Ascending aorta (tissue), 2 donors: Measurements from ENCODE around the gene CHRNA4. TPM values are rescaled to one million over a fixed set of nuclear protein-coding genes. Genes with fewer than 3 reads are reported as not detected.

Source experiments
- DNase-seq, 2 donors: peaks; one replicate each; pipeline ENCODE4 v3.0.0-alpha.2; 2019; ENCODE audit warnings: low spot score in 2 of 2
- H3K27ac ChIP-seq, 2 donors: fragments of 200-600 bp; sonication (generic); one replicate each; pipeline ENCODE4 v1.5.1; 2016 to 2017; ENCODE audit warnings: mild to moderate bottlenecking in 1 of 2
- H3K27me3 ChIP-seq: fragments of 200-600 bp; sonication (generic); one replicate; pipeline ENCODE4 v1.5.1; 2017
- H3K36me3 ChIP-seq, 2 donors: fragments of 200-600 bp; sonication (generic); one replicate each; pipeline ENCODE4 v1.5.1; 2016
- H3K4me1 ChIP-seq, 2 donors: fragments of 200-600 bp; sonication (generic); one replicate each; pipeline ENCODE4 v1.5.1; 2016 to 2017; ENCODE audit warnings: mild to moderate bottlenecking in 1 of 2
- H3K4me3 ChIP-seq, 2 donors: fragments of 200-600 bp; sonication (generic); one replicate each; pipeline ENCODE4 v1.5.1; 2016 to 2017; ENCODE audit warnings: mild to moderate bottlenecking in 1 of 2
- H3K9me3 ChIP-seq, 2 donors: fragments of 200-600 bp; sonication (generic); one replicate each; pipeline ENCODE4 v1.5.1; 2016
- intact Hi-C: fragments of 100-400 bp; cut with DNase I; formaldehyde crosslinking; loops from one replicate; pipeline ENCODE4 v1.15.1; 2023
- total RNA-seq: library from RNA; depleted of rRNA; stranded (reverse); fragments of >200 nt; gene quantifications from one replicate; pipeline ENCODE4 v1.1.0, GENCODE V29; 2016
- TF ChIP-seq, protein P1 (sequence below), 3 experiments: fragments of 200-600 bp in 2 of 3; fragments of 450-650 bp in 1 of 3; sonication (generic) in 2 of 3; IDR thresholded peaks; one replicate each; pipeline ENCODE4 v1.5.1; 2016 to 2019; ENCODE audit warnings: antibody characterized with exemption in 3 of 3, mild to moderate bottlenecking in 1 of 3, moderate library complexity in 1 of 3

CHRNA4 gene
- total RNA-seq, 1 donor from 2014 or later: not detected

- no peaks in the 10 kb centered on the region for H3K4me1 ChIP-seq
- H3K36me3 ChIP-seq: no peaks in the 10 kb centered on the region
- no peak overlapping the region for H3K4me3 ChIP-seq
- intact Hi-C loops: no loop called here
- TF ChIP-seq, protein P1, sequence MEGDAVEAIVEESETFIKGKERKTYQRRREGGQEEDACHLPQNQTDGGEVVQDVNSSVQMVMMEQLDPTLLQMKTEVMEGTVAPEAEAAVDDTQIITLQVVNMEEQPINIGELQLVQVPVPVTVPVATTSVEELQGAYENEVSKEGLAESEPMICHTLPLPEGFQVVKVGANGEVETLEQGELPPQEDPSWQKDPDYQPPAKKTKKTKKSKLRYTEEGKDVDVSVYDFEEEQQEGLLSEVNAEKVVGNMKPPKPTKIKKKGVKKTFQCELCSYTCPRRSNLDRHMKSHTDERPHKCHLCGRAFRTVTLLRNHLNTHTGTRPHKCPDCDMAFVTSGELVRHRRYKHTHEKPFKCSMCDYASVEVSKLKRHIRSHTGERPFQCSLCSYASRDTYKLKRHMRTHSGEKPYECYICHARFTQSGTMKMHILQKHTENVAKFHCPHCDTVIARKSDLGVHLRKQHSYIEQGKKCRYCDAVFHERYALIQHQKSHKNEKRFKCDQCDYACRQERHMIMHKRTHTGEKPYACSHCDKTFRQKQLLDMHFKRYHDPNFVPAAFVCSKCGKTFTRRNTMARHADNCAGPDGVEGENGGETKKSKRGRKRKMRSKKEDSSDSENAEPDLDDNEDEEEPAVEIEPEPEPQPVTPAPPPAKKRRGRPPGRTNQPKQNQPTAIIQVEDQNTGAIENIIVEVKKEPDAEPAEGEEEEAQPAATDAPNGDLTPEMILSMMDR (IDR thresholded peaks at IDR 0.05): no peak
- no peaks in the 10 kb centered on the region for H3K9me3 ChIP-seq
- H3K27me3 ChIP-seq: no peaks in the 10 kb centered on the region
- no peak for DNase-seq
- no peak overlapping the region for H3K27ac ChIP-seq
These were observed 41.7 kb upstream of the CHRNA4 start for GRCh38 chr20:63402860-63403220.

GRCh38 chr20:63402181-63402859 lies 41.2 kb upstream of the CHRNA4 start:
- no peak for DNase-seq
- intact Hi-C loops: no loop called here
- no peaks in the 10 kb centered on the region for H3K27me3 ChIP-seq

GRCh38 chr20:63401384-63402110 lies 40.4 kb upstream of the CHRNA4 start:
- TF ChIP-seq, protein P1 (IDR thresholded peaks at IDR 0.05): no peak
- Histone ChIP-seq H3K9me3 (no peaks in the 10 kb centered on the region), H3K4me1 (no peaks in the 10 kb centered on the region), H3K27ac (no peak overlapping the region), H3K4me3 (no peak overlapping the region), H3K36me3 (no peaks in the 10 kb centered on the region), H3K27me3 (no peaks in the 10 kb centered on the region)
- DNase-seq: no peak
- intact Hi-C loops: no loop called here

More at GRCh38 chr20:63402181-63402859, 41.2 kb upstream of the CHRNA4 start:
- Histone ChIP-seq H3K27ac (no peak overlapping the region), H3K36me3 (no peaks in the 10 kb centered on the region), H3K4me1 (no peaks in the 10 kb centered on the region), H3K4me3 (no peak overlapping the region), H3K9me3 (no peaks in the 10 kb centered on the region)
- TF ChIP-seq, protein P1 (IDR thresholded peaks at IDR 0.05): no peak

GRCh38 chr20:63400486-63401210 lies 39.5 kb upstream of the CHRNA4 start:
- no peak for DNase-seq
- Histone ChIP-seq H3K27ac (no peak overlapping the region), H3K27me3 (no peaks in the 10 kb centered on the region)

GRCh38 chr20:63399596-63400375 lies 38.6 kb upstream of the CHRNA4 start:
- H3K4me1 ChIP-seq: no peaks in the 10 kb centered on the region
- intact Hi-C loops: no loop called here
- no peaks in the 10 kb centered on the region for H3K27me3 ChIP-seq

More at GRCh38 chr20:63400486-63401210, 39.5 kb upstream of the CHRNA4 start:
- no peak overlapping the region for H3K4me3 ChIP-seq
- H3K9me3 ChIP-seq: no peaks in the 10 kb centered on the region
- TF ChIP-seq, protein P1 (IDR thresholded peaks at IDR 0.05): no peak
- no peaks in the 10 kb centered on the region for H3K4me1 ChIP-seq
- H3K36me3 ChIP-seq: no peaks in the 10 kb centered on the region
- intact Hi-C loops: no loop called here

More at GRCh38 chr20:63399596-63400375, 38.6 kb upstream of the CHRNA4 start:
- Histone ChIP-seq H3K4me3 (no peak overlapping the region), H3K36me3 (no peaks in the 10 kb centered on the region), H3K9me3 (no peaks in the 10 kb centered on the region), H3K27ac (no peak overlapping the region)
- DNase-seq: no peak
- TF ChIP-seq, protein P1 (IDR thresholded peaks at IDR 0.05): no peak
